ENCODE data around the gene PNPLA3.
A peak's percentile ranks its signal among the peaks of the same experiment; 100 is the strongest.

The PNPLA3 gene, protein sequence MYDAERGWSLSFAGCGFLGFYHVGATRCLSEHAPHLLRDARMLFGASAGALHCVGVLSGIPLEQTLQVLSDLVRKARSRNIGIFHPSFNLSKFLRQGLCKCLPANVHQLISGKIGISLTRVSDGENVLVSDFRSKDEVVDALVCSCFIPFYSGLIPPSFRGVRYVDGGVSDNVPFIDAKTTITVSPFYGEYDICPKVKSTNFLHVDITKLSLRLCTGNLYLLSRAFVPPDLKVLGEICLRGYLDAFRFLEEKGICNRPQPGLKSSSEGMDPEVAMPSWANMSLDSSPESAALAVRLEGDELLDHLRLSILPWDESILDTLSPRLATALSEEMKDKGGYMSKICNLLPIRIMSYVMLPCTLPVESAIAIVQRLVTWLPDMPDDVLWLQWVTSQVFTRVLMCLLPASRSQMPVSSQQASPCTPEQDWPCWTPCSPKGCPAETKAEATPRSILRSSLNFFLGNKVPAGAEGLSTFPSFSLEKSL

DNA sequence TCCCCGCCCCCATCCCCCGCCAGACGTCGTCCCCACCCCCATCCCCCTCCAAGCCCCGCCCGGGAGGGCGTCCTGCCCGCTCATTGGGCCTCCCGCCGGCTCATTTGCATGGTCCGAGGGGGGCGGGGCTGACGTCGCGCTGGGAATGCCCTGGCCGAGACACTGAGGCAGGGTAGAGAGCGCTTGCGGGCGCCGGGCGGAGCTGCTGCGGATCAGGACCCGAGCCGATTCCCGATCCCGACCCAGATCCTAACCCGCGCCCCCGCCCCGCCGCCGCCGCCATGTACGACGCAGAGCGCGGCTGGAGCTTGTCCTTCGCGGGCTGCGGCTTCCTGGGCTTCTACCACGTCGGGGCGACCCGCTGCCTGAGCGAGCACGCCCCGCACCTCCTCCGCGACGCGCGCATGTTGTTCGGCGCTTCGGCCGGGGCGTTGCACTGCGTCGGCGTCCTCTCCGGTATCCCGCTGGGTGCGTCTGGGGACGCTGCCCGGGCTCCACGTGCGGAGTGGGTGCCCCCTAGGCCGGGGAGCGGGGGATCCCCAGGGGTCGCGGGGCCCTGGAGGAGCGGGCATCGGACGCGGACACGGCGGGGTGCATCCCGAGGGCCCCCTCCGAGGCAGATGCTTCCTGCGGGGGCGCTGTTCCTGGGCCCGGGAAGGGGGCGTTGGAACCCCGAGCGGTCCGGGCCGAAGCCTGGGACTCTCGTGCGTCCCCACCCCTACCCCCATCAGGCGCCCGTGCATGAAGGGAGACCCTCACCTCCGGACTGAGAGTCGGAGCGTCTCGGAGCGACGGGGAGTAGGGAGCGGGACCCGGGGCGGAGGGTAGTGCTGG, at the start of gene PNPLA3:
Gene PNPLA3 (plus strand): TSS at position 175 of the 834 bp plus-strand sequence. CDS start 107 bp downstream, at position 282.
- DNase-seq = peak; percentile 68 to 69

DNA sequence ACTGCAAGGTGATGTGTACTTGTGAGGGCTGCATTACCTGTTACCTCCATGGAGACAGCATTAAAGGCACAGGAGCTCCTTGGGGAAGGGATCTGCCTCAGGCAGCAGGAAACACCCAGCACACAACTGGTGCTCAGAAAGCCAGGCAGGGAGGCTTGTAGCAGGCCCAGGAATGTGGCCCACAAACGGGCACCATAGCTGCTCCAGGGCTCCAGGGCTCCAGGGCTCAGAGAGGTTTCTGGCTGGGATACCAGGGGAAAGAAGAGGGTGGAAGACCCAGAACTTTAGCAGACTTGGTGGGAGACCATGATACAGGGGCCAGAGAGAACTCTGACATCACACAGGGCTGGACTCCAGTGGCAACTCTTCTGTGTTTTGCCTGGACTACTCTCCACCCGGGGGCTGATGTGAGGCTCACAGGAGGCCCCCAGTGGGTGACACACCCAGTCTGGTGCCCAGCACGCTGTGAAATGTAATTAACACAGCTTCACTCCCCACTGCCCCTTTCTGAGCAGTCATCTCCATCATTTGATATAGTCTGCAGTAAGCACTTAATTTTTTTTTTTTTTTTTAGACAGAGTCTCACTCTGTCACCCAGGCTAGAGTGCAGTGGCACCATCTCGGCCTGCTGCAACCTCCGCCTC, 46.6 kb upstream of the PNPLA3 start:
- no peak for DNase-seq

DNA sequence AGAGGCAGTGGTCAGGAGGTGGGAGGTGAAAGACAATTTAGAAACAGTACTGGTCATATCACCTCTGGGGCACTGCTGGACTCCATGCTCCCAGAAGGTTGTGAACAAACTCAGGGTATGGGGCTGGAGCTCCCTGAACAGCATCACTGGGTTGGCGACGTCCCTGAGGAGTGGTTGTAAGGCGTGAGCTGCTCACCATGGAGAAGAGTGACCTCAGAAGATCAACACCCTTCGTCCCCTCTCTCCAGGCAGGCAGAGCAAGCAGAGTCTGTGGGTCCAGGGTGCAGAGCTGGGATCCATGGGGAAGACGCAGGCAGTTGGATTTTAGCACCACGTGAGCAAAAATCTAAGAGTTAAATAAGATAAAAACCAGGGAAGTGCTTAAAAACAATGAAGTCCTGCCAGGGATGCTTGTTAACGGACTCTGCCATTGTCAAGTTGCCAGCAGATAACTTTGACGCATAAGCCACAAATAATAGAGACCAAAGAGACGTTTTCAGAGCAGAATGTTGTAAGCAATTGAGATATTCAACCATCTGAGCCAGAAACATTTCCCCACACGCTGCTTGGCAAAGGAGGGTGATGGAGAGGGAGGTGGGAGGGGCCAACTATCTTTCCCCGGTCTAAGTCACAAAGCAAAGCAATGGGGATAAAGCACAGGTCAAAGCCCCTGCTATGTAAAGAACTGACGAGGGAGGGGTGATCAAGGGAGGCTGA, 45.4 kb upstream of the PNPLA3 start:
- DNase-seq = no peak

DNA sequence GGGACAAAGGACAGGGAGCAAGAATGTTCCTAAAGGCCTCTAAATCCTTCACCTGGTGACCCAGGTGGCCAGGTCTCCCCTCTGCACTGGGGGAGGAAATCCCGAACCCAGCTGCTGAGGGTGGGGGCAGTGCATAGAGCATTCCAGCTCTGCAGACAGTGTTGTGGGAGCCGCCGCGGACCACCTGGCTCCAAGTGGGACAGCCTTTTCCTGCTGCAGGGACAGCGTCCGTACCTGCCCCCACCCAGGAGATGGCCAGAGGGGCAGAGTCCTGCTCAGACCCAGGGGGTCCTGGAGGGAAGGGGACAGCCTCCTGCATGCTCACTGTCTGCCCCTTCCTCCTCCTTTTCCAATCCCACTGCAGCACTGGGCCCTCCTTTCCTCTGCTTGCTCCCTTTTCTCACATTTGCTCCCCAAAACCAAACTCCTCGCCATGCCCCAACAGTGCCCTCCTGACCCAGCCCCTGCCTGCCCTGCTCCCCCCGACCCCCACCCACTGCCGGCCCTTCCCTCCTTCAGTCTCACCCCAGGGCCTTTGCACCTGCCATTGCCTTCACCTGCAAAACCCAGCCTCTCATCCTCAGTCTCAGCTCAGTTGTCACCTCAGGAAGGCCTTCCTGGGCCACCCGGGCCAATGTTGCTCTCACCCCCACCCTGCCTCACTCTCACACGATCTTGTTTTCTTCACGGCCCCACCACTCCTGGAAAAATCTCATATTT, 44.6 kb upstream of the PNPLA3 start:
- no peak for DNase-seq

DNA sequence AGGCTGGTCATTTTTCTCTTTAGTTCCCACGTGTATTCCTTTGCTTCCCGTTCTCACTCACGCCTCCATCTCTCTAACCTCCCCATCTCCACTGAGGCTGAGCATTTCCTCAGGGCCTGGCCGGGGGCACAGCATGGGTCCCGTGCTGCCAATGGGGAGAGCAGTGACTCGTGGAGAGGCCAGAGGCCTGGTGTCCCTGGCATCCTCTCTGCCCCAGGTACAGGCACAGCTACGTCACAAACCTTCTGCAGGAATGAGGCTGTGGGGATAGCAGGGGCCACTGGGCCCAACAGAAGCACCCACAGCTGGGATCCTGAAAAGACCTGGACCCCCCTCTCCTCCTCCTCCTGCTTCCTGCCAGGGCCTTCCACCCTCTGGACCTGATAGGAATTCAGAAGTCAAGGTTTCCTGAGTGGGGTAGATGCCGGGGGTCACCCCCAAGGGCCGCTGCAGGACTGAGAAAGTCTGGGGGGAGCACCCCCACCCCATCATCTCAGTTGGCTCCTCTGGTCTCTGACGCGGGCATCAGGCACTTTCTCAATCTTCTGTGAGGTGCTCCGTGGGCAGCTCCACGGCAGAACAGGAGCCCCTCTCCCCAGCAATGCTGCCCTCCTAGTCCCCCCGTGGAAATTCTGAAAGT, 43.6 kb upstream of the PNPLA3 start:
- DNase-seq = no peak

DNA sequence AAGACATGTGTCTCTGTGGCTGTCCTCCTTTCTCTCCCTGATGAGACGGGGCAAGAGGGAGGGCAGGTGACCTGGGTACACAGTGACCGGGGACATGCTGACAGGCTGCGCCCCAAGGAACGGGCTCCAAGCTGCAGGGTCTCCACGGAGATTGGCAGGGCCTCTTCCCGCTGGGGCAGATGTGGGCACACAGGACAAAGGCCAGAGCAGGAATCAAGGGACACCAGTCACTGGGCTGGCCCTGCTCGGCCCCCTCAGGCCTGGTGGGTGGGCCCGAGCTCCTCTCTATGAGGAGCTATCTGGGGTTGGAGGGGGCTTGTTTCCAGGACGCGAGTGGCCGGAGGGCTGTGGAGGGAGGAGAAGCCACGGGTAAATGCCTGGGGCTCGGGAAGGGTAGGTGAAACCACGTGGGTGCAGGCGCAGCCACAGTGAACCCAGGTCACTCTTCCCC, 43.0 kb upstream of the PNPLA3 start:
- no peak for DNase-seq

DNA sequence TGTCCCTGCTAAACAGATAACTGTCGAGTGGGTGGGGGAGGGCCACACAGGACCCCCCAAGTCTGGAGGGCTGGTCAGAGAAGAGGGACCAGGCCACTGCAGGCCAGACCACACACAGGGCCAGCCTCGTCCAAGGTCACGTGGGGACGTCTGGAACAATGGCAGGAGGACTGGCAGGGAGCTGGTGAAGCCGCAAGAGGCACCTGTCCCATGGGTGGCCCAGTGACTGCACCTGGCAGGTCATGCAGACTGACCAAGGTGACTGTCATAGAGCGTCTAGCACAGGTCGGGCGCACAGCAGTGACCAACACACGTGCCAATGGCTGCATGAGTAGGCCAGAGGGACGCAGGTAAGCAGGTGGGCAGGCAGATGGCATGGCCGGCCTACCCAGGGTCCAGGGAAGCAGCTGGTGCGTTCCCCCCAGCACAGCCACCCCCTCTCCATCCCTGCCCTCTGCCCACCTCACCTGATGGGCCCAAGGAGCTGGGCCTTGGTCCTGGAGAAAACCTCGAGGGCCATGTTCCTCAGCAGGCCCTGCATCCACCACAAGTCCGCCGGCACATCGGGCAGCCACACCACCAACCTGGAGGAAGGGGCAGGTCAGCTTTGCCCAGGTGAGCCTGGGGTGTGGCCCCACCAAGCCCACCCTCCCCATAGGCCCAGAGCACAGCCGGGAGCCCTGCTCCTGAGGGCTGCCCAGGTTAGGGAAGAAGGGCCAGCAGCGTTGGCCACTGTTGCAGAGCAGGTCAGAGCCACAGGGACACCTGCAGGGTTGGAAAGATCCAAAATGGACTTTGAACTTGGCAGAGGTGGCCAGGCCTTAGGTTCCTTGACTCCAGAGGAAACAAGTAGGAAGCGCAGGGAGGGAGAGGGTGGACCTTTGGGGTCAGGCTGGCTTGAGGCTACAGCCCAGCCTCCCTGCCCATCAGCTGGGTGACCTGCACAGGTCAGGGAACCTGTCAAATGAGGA, 42.2 kb upstream of the PNPLA3 start:
- no peak for DNase-seq

DNA sequence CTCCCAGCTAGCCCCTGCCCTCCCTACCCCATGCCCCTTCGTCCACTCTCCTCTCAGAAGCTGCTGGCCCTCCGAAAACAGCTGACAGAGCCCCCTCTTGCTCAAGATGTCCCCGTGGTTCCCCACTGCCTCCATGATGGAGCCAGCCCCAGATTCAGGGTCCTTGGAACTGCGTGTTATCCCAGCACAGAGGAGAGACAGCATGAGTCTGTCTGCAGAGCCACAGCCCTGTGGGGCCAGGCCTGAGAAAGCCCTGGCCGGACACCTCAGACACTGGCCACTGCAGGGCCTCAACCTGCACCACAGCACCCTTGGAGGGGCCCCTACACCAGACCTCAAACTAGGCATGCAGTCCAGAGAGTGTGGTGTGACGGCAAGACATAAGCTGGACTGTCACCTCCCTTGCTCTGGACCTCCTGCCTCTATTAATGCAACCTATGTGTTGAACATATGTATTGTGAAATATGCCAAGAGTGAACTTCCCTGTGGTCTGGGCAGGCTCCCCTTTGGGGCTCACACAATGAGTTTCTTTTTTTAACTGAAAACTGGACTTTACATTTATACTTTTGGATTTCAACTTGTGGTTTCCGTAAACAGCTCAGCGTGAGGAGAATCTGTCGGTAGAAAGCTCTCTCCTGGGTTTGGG, 41.4 kb upstream of the PNPLA3 start:
- no peak for DNase-seq

DNA sequence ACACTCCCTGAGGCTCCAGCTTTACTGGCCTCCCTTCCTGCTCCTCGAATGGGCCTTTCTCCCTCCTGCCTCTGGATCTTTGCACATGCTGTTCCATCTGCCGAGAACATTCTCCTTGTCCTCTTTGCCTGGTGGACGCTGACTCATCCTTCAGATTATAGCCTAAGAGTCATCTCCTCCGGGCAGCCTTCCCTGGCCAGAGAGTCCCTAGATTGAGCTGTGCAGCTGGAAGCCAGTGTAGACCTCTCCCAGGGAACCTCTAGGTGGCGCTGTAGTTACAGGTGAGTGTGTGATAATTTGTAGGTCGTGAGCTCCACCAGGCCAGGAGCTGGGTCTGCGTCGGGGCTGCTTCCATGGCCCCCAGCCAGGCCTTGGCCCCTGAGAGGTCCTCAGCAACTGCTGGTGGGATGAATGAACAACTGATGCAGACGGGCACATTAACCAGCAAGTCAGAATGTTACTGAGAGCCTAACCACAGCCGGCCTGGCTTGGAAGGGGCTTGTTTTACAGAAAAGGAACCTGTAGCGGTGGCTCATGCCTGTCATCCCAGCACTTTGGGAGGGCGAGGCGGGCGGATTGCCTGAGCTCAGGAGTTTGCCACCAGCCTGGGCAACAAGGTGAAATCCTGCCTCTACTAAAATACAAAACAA, 40.5 kb upstream of the PNPLA3 start:
- DNase-seq = peak; percentile 56

DNA sequence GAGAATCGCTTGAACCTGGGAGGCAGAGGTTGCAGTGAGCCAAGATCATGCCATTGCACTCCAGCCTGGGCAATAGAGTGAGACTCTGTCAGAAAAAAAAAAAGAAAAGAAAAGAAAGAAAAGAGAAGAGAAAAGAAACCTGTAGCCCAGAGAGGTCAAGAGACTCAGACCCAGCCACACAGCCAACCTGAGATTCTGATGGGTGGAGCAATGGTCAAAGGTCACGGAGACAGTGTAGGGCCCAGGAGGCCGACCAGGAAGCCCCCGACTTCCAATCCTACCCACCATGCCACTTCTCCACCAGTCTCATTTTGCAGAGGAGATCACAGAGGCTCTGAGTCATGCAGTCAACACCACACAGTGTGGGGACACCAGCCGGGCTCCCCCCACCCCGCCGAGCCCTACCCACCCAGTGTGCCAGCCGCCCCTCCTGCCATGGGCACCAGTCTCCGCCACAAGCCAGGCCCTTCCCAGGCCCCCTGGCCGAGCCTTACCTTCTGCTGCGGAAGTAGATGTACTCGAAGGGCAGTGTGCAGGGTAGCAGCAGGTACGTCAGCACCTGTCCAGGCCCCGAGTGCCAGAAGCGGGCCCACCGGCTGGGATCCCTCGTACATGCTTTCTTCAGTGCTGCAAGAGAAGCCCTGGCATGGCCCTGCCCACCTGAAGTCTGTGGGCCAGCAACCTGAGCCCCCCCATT, 39.7 kb upstream of the PNPLA3 start:
- DNase-seq = no peak

DNA sequence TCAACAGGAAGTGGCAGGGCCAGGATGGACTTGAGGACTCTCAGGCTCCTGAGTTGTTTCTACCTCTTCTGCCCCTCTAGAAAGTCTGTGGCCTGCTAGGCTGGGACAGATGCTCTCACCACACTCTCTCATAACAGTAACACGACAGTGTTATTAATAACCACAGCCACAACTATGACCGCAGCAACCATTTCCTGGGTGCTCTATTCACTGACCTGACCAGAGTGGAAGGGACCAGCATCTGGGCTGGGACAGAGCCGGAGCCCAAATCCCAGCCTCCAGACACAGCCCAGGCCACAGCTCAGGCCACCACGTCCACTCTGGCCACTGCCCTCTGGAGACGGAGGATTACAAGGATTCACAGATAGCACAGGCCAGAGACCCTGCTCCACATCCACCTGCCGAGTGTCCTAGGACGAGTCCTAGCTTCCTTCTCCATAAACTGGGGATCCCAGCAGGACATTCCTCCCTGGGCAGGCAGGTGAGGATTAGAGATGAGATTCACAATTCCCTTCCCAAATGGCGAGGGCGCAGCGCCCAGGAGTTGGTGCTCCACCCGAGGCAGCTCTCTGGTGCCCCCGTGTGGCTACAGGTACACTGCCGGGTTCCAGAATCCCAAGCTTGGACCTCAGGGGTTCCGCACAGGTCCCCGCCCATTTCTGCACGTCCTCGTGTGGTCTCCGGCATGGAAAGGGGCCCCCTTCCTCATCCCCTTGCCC, 38.8 kb upstream of the PNPLA3 start:
- DNase-seq = peak; percentile 60 to 65

DNA sequence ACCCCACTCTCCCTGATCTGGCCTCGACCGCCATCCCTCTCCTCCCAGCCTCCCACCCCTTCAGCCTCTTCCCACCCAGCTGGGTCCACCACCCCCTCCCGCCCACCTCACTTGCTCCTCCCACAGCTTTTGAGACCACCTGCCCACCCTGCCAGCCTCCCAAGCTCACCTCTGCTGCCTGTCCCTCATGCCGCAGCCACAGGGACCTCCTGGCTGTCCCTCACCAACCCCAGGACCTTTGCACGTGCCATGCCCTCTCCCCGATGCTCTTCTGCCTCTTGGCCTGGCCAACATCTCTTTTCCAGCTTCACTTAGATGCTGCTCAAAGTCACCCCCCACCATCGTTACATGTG, 38.3 kb upstream of the PNPLA3 start:
- DNase-seq = no peak

DNA sequence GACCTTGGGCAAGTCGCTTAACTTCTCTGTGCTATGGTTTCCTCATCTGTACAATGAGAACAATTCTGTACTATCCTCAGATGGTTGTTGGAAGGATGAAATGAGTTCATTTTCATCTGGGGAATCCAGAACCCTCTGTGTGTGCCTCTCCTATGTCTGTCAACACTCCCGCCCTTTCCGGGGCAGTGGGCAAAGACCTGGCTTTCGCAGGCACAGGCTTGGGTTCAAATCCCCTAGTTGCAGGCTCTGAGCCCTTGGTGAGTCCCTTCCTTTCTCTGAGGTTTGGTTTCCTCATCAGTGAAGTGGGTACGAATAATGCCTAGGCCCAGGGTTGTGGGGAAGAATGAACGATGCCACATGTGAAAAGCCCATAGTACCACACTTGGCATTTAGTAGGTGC, 37.8 kb upstream of the PNPLA3 start:
- no peak for DNase-seq

DNA sequence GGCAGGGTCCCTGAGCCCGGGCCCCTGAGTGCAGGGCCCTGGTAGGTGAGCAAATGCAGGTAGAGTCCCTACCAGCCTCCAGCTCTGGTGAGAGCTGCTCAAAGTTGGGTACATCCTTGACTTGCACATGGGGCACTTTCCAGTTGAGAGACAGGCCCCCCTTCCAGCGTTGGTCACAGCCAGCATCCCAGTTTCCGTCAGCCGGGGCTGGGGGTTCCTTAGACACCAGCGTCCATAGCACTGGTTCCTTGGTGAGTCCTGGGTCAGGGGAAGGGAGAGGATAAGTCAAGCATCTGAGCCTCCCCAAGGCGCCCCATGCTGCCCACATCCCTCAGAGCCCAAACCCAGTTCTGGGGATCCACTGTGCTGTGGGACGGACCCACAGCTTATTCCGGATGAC, 37.4 kb upstream of the PNPLA3 start:
- DNase-seq = no peak

DNA sequence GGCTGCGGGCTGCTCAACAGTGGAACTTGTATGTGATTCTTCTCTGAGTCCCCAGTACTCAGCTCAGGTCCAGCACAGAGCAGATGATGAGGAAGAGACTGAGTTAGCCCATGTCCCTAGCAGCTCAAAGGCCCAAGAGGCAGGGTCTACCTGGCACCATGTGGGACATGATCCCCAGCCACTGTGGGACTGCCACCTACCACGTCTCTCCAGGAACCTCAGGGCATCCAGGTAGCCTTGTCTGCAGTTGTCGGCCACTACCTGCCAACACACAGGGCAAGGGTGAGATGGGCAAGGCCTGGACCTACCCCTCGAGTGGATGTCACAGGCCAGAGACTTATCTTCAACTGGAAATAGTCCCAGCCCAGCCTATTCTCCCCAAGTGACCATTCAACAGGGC, 36.2 kb upstream of the PNPLA3 start:
- no peak for DNase-seq

DNA sequence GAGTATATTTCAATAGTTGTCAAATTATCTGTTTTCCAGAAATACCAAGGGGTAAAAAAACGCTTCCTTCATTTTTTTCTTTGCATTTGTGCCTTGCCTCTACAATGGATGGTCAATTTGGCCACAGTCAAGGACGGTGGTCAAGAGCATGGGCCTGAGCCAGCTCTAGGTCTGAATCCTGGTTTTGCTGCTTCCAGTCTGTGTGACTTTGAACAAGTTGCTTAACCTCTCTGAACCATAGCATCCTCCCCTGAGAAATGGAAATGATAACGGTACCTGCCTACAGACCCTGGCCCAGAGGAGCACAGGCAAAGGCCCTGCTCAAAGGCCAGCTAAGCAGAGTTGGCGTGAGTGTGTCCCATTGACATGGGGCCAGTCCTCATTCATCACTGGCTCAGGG, 34.9 kb upstream of the PNPLA3 start:
- DNase-seq = no peak

DNA sequence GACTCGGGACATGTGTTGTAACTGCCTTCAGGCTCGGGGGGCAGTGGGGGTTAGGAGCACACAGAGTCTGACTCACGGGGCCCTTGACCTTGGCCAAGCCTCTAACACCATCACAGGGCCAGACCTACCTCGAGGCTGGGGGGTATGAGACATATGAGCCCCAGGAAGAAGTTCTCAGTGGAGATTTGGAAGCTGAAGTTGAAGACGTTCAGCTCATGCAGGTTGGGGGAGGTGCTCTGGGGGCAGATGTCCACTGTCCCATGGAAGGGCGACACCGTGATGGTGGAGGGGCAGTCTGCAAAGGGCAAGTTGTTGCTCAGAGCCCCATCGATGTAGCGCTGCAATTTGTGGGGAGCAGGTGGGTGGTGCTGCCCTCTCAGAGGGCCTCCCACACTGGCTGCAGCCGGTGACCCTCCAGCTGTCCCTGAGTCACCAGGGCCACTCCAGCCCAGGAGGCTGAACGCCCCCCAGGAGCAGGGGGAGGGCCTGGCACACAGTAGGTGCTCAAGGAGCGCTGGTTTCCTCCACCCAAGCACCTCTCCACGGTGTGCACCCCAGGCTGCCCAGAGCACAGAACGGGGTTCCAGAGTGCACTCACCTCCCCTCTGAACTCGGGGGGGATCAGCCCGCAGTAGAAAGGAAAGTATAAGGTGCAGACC, 34.3 kb upstream of the PNPLA3 start:
- DNase-seq = no peak

Measured in stimulated activated CD4-positive, alpha-beta T cell treated with anti-CD3 and anti-CD28 coated beads, Interleukin-2, amount 100 ng/mL, for 48 hours (primary cell).